Fibroblast of villous mesenchyme (primary cell): ENCODE results near the gene CFDP1. TPM values are rescaled to one million over a fixed set of nuclear protein-coding genes. Genes with fewer than 3 reads are reported as not detected.
A peak's percentile ranks its signal among the peaks of the same experiment; 100 is the strongest.

ENCODE experiments used
- DNase-seq: peaks from one replicate; pipeline ENCODE4 v3.0.0-alpha.2; 2010; ENCODE audit warnings: low read depth
- H3K4me3 ChIP-seq: 2 replicates; pipeline ENCODE4 v1.5.1; 2011; ENCODE audit warnings: low read depth, mild to moderate bottlenecking, low read length
- small RNA-seq: library from RNA; depleted of rRNA; stranded (forward); fragments of <200 nt; gene quantifications from one replicate; pipeline ENCODE3, GENCODE V24; 2012
- total RNA-seq: library from RNA; depleted of rRNA; stranded (reverse); fragments of >200 nt; gene quantifications from 2 replicates; pipeline ENCODE4 v1.2.3, GENCODE V29; 2012
- TF ChIP-seq, protein P1 (sequence below): IDR thresholded peaks from 2 replicates; pipeline ENCODE4 v1.5.1; 2012; ENCODE audit warnings: low read depth, mild to moderate bottlenecking, low read length; ENCODE audit not compliant: insufficient read depth

Gene CFDP1
- total RNA-seq, 1 donor = 39.7 TPM

DNA sequence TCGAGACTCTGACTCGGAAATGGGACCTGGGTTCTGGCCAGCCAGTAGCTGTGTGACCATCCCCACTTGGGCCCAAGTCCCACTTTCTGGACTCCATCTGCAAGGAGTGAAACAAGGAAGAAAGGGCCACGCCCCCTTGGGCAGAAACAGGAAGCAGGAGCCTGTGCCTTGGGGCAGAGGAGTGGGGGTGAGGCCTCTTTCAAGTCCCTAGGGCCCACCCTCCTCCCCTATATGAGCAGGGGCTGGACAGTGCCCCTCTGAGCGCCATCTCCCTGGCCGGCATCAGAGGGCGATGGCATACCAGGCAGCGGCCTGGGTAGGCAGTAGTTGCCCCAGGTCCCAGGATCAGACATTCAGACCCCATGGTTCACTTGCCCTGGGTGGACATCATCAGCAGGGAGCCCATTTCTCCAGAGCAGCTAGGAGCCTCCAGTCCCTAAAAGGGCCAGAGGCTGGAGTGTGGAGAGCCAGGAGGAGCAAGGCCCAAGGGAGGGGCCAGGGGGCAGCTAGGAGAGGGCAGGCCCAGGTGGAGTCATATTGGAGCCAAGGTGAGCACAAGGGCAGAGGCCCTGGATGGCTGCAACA, 189.0 kb downstream of the CFDP1 start:
- TF ChIP-seq, protein P1, sequence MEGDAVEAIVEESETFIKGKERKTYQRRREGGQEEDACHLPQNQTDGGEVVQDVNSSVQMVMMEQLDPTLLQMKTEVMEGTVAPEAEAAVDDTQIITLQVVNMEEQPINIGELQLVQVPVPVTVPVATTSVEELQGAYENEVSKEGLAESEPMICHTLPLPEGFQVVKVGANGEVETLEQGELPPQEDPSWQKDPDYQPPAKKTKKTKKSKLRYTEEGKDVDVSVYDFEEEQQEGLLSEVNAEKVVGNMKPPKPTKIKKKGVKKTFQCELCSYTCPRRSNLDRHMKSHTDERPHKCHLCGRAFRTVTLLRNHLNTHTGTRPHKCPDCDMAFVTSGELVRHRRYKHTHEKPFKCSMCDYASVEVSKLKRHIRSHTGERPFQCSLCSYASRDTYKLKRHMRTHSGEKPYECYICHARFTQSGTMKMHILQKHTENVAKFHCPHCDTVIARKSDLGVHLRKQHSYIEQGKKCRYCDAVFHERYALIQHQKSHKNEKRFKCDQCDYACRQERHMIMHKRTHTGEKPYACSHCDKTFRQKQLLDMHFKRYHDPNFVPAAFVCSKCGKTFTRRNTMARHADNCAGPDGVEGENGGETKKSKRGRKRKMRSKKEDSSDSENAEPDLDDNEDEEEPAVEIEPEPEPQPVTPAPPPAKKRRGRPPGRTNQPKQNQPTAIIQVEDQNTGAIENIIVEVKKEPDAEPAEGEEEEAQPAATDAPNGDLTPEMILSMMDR = no peak
- H3K4me3 ChIP-seq = peak overlapping the region; percentile 5
- DNase-seq = peak; percentile 76

Small RNA genes within 50 kb of the gene (small RNA-seq; reads per million reads assigned to genes)
- not detected for gene RF00598
- not detected for gene RNU6-758P

Other genes with a start within 250 kb of the CFDP1 start
- gene CTRB2, start 226.3 kb downstream of the CFDP1 start, total RNA-seq = not detected in 2 replicates
- not detected in 2 replicates for gene CTRB1, start 214.5 kb downstream of the CFDP1 start, total RNA-seq
- 87.2 and 120 TPM in 2 replicates for gene BCAR1, start 181.9 kb downstream of the CFDP1 start, total RNA-seq
- 10.6 and 19.0 TPM in 2 replicates for gene TMEM170A, start 31.2 kb upstream of the CFDP1 start, total RNA-seq
- gene CHST6, start 61.9 kb upstream of the CFDP1 start, total RNA-seq = under 0.01 TPM in 2 replicates
- gene CHST5, start 102.6 kb upstream of the CFDP1 start, total RNA-seq = under 0.01 TPM in 1 of 2 replicates, not detected in the other
- 12.1 and 13.5 TPM in 2 replicates for gene TMEM231, start 122.7 kb upstream of the CFDP1 start, total RNA-seq
- gene GABARAPL2, start 132.9 kb upstream of the CFDP1 start, total RNA-seq = 25.4 and 36.3 TPM in 2 replicates
- gene ADAT1, start 189.8 kb upstream of the CFDP1 start, total RNA-seq = 69.9 and 83.8 TPM in 2 replicates
- gene KARS1, start 214.2 kb upstream of the CFDP1 start, total RNA-seq = 139 and 157 TPM in 2 replicates
- gene TERF2IP, start 214.3 kb upstream of the CFDP1 start, total RNA-seq = 28.3 and 43.6 TPM in 2 replicates
- gene CPHXL2, start 243.5 kb upstream of the CFDP1 start, total RNA-seq = not detected in 2 replicates